GM21529 (cell line): ENCODE results near the gene RGN.
"Not testable (repeated sequence)": the region's sequence is repeated elsewhere in the genome, so short reads cannot be mapped to it uniquely, and the experiment has no call there.

Source experiments
- ATAC-seq: cut with Tn5 transposase; IDR thresholded peaks from one replicate; pipeline ENCODE4 v1.9.1; 2021; ENCODE audit not compliant: unreplicated experiment

RGN gene

DNA sequence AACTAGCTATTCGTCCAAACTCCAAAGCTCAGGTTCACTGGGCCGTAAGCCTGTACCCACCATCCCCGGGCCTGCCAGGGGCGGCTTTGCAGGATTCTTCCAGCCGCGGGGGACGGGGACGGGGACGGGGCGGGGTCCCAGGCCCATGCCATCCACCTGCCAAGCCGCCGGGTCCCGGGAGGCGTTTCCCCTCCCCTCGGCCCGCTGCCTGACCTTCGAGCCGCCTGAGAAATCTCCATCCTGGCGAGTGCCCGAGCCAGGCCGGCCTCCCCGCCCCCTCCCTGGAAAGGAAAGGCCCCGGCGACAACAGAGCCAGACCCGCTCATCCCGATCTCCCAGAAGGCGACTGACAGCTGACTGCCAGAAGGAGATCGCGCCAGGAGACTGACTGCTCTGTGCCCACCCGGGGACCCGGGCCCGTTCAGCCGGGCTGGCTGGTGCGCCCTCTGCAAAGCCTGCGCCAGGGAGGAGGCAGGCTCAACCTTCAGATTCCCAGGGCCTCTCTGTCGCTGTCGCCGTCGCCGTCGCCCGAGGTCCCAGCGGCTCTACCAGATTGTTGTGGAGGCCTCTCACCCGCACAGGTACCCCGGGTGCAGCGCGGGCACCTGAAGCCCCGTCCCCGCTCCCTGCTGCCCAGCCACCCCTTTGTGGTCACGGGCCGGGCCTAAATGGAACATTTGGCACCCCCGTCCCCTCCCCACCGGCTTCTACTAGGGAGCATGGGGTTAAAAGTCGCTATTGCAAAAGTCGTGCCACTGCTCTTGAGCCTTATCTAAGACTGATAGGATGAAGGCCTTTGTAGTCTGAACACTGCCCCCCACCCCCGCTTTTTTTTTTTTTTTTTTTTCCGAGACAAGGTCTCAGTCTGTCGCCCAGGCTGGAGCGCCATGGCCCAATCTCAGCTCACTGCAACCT is at the start of gene RGN:
Gene RGN, plus strand, starts transcription at position 315 of the 915 bp plus-strand sequence. CDS start 2,702 bp downstream, outside the sequence.
- no peak for ATAC-seq

DNA sequence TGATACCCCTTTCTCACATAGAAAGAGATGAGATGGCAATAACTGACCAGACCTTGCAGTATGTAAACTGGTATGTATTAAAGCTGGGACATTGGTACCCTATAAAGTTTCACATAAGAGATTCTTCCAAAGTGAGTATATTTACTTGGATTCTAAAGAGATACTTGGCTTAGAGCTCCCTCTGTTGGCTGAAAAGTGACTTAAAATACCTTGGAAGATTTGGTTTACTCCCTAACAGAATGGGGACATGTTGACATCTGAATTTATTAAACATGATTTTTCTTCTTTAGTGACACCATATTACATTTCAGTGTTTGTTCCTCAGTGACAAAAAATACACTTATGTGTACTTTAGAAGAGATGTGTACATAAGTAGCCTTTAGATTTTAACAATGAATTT is 47.9 kb upstream of the RGN start:
- ATAC-seq: no peak

DNA sequence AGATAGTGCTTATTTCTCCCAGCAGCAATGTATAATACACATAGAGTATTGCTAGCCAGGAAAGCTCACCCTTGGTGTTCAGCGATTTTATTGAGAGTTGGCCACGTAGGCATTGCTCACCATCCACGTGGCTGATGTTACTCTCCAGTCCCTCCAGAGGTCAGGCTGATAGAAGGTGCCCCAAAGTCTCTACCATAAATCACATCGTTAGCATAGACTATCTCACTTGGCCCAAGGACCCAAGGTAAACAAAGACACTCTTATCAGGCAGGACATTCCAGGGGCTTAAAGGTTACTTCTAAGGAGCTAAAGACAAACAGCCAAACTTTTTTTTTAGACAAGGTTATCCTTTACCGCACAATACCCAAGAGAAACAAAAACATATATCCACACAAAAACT is 30.3 kb upstream of the RGN start:
- no peak for ATAC-seq

DNA sequence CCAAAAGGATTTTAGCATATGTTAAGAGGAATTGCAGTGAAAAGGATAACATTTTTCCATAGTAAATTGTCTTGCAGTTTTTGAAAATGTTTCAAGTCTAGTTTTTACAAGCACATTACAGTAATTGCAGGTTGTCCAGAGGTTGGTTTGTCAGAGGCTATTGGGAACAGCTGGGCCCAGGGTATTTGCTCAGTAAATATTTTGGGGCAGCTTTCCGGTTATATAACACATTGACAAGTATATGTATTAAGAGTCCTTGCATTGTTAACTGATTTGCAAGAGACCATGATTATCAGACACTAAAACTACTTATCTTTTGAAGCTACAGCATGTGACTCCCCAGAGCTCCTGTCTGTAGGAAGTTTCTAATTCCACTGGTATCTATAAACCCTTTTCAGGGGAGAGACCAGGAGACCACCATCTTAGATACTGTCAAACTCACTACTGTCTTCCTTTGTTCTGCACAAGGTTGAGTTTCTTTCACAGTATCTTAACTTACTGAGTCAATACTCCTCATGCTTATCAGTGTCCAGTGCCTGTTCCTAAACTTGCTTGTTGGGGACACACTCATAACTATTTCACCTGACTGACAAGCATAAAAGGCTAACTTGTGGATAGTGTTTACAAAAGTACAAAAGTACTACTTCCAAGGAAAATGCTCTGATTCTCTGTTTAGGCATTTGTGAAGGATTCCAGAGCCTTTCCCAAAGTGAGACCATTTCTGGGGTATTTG is 18.9 kb upstream of the RGN start:
- ATAC-seq: no peak

DNA sequence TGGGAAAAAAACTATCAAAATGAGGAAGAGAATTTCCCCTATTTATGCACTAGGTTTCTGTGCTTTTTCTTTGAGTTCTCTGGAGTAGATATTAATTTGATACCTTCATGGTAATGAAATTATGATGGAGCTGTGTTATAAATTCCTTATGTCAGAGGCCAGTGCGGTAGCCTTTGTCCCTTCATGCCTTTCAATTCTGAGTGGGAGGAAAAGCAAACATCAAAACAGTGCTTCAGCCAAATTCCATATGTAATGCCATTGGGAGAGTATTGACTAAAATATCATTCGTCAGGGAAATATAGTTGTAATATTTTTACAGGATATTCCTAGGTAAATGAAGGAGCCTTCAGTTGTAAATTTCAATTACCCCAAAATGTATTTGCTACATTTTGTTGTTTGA is 17.5 kb upstream of the RGN start:
- no peak for ATAC-seq

DNA sequence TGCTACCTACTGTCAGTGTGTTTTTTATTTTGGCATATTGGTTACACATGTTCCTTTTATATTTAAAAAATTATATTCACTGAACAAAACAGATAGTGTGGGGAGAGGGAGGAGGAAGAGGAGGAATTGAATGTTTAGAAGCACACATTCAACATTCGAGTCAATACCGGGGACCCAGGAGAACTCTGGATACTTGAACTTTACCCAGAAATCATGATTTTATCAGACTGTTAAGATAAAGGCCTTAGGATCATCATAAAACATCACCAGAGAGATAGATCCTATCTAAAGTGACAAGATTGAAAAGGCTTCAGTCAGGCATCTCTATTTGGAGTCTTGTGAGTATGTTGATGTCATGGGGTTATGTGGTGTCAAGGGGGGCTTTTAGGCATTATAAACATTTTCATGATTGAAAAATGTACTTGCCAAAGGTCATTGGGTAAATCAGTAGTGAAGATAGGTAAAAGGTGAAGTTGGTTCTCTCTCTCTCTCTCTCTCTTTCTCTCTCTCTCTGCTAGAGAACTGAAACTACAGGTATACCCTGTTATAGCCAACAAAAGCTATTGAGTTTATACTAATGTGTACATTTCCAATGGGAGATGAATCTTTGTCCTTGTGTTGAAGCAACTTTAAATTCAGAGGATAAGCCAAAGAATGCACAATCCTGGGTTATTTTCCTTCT is 16.9 kb upstream of the RGN start:
- ATAC-seq: no peak

DNA sequence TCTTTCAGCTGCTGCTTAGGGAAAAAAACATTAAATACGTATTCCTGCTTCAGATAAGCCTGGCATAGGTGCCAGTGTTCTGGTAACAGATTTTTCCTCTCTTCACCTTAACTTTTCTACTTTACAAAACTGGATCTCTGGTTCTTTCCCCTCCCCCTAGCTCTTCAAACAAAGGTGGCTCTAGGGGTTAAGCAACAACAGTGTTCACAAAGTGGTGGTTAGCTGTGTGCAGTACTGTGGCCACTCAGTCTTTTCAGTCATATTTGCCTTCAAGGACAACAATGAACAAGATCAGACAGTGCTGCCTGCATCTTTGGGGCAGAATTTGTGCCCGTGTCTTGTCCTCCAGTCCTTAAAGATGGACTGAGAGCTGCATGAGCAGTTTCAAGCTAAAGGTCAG is 15.1 kb upstream of the RGN start:
- ATAC-seq: no peak

DNA sequence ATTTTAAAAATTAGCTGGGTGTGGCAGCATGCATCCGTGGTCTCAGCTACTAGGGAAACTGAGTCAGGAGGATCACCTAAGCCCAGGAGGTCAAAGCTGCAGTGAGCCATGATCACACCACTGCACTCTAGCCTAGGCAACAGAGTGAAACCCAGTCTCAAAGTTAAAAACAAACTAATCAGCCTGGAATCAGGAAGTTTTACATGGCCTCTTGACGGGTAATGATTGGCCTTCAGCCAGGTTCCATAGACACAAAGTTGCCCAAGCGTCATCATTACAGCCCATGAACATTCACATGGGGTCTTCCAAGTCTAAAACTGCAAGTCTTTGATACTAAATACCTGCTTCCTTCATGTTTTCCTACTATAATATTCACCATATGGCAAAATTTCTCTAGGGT is 10.0 kb upstream of the RGN start:
- ATAC-seq: no peak

DNA sequence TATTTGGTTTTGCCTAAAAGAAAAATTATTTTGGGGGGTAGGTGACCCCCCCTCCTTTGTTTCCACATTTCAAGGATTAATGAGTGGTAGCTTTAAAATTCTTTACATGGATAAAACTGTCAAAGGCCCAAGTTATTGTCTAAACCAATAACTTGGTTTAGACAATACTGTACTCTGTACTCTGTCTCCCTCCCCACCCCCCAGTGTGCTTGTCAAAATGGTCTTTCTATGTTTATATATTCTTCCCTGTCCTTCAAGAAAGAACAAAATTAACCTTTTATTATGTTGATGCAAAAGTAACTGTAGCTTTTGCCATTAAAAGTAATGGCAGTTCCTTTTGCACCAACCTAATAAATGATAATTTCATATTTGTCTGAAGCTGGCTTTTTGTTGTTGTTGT is 9.5 kb upstream of the RGN start:
- ATAC-seq: no peak

DNA sequence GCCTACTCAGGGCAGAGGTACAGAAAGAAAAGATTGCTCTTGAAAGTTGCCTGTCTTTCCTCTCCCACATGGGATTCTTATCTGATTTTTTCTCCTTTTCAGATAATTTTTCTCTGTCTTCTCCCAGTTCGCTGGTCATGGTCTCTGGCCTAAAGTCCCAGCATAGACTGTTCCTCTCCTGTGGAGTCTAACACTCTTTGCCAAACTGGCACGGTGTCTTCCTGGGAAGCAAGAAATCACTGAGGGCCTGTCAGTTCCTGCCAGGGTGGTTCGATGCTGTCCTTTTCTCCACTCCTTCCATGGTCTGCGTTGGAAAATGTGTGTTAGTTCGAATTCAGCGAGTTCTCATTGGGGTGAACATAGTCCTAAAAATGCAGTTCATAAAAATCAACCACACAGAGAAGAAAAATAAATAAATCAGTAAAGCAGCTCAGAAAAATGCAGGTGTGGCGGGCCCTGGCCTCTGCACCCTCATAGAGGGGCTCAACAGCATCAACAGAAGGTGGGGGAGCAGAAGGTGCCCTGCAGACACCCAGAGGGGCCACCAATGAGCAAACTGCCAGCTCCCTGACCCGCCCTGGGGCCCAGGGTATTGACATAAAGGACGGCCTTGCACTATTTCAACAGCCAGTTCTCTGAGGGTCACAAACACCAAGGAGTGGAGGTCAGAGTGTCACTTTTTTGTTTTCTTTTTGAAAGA is 2.1 kb downstream of the RGN start:
- ATAC-seq: no peak

DNA sequence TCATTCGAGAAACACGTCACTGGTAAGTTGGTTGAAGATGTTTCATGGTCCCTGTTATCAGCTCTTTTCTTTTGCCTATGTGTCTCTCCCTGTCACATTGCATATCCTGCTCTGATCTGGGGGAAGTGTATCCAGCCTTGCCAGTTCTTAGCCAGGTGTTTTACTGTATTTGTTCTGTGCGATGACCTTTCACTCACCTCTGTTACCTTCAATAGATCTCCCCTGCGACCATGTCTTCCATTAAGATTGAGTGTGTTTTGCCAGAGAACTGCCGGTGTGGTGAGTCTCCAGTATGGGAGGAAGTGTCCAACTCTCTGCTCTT is 2.6 kb downstream of the RGN start:
- ATAC-seq: no peak

DNA sequence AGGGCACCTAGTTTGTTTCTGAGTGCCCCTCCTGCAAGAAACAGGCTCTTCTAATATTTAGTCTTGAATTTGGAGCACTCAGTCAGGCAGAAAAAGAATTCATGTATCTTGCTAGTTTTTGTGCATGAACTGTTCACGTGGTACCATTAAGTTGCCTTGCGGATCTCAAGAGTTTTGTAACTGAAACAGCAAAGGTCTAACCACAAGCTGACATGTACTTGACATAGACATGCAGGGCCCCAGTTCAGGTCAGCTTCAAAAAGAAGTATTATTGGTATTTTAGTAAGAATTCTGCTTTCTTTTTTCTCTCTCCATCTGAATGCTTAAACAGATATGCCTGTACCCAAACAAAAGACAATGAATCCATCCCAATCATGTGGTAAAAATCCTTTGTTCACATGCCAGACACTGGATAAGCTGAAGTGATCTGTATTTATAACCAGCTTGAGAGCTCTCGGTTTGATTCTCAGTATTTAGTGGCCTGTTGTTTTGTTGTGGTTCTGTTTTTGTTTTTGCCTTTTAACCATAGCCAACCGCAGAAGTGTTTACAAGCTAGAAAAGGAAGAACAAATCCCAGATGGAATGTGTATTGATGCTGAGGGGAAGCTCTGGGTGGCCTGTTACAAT is 13.0 kb downstream of the RGN start:
- peak; percentile 55 for ATAC-seq

DNA sequence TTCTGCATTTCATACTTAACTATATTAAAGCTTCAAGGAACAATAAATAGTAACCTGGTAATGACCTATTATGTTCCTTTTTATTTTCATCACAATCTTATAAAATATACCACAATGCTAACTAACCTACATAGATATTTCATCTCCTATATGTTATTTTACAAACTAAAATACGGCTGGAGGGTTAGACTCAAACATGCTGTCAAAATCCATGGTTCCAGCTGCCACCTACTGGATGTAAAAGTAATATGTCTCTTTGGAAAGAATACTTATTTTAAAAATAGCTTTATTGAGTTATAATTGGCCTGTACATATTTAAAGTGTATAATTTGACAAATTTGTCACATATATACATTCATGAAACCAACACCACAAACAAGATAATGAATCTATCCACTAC is 15.0 kb downstream of the RGN start:
- ATAC-seq: no peak

DNA sequence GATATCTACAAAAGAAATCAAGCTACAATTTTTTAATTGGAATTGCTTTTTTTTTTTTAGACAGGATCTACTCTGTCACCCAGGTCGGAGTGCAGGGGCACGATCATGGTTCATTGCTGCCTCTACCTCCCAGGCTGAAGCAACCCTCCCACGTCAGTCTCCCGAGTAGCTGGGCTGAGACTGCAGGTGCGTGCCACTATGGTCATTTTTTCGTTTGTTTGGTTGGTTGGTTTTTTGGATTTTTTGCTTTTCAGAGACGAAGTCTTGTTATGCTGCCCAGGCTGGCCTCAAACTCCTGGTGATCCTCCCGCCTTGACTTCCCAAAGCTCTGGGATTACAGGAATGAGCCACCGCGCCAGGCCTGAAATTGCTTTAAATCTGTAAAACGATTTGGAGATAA is 15.6 kb downstream of the RGN start:
- ATAC-seq: no peak

DNA sequence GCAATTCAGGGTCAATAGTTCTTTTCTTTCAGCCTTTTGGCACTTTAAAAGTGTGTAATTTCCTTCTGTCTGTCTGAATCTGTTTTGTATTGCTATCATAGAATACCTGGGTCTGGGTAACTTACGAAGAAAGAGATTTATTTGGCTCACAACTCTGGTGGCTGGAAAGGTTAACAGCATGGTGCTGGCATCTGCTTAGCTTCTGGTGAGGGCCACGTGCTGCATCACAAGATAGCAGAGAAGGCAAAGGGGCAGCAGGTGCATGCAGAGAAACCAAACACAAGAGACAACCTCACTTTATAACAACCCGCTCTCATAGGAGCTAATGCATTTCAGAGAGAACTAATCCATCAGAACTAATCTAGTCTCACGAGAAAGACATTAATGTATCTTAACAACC is 18.8 kb downstream of the RGN start:
- no peak for ATAC-seq

DNA sequence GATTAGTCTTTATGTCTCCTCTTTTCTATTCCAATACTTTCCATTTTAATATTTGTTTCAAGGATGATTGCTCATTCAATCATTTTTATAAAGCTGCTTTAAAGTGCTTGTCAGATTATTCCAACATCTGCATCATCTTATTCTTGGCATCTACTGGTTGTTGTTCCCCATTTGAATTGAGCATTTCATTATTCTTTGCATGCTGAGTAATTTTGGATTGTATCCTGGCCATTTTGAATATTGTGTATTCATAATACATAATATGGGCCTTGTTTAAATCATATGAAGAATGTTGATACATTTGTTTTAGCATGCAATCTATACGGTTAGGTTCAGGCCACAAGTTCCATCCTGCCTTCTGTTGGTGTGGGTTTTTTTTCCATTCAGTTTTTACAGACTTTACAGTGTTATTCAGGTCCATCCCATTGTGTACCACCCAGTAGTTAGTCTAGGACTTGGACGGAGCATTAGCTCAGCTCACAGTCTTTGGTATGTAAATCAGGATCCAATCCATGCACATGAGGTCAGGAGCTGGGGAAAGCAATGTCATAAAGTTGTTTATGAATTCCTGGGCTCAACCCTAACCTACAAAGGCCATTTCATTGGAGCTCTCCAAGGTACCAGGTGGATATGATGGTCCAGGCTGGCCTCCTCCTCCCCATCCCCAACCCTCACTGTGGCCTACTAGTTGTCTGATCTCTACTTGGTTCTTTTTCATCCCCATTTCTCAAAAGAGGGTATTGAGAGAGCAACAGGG is 20.3 kb downstream of the RGN start:
- no peak for ATAC-seq

DNA sequence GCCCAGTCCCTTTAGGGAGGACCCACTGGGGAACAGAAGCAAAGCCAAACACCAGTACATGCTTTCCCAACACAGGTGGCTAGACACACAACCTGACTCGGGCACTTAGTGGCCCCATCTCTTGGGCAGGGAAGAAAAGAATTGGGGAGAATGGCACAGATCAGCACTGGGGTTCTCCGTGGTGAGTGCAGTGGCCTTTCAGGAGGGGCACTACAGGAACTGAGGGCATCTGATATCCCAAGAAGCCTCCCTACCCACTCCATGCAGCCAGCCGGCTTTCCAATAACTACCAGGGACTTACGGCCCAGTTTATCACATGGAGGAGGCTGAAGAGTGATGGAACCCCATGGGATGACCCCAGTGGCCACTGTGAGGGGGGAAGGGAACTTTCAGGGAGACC is 23.0 kb downstream of the RGN start:
- ATAC-seq: no peak

DNA sequence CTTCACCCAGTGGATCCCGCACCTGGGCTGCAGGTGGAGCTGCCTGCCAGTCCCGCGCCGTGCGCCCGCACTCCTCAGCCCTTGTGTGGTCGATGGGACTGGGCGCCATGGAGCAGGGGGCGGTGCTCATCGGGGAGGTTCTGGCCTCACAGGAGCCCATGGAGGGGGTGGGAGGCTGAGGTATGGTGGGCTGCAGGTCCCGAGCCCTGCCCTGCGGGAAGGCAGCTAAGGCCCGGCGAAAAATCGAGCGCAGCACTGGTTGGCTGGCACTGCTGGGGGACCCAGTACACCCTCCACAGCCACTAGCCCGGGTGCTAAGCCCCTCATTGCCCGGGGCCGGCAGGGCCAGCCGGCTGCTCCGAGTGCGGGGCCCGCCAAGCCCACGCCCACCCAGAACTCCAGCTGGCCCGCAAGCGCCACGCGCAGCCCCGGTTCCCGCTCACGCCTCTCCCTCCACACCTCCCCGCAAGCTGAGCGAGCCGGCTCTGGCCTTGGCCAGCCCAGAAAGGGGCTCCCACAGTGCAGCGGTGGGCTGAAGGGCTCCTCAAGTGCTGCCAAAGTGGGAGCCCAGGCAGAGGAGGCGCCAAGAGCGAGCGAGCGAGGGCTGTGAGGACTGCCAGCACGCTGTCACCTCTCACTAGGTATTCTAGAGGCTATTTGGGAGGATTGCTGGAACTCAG is 32.8 kb downstream of the RGN start:
- not testable (repeated sequence) for ATAC-seq

DNA sequence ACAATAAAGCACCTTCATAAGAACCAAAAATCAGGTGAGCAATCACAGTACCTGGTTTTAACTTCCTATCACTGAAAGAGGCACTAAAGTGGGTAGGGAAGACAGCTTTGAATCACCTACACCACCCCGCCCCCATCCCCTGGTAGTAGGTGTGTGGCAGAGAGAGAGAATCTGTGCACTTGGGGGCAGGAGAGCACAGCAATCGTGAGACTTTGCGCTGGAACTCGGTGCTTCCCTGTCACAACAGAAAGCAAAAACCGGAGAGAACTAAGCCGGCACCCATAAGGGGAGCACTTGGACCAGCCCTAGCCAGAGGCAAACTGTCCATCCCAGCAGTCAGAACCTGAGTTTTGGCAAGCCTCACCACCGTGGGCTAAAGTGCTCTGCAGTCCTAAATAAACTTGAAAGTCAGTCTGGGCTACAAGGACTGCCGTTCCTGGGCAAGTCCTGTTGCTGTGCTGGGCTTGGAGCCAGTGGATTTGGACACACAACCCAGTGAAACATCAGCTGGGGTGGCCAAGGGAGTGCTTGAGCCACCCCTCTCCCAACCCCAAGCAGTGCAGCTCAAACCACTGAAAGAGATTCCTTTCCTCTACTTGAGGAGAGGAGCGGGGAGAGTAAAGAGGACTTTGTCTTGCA is 34.2 kb downstream of the RGN start:
- ATAC-seq: no peak
